Upper lobe of left lung (tissue), 6 donors: ENCODE data around the gene CPPED1. TPM values are rescaled to one million over a fixed set of nuclear protein-coding genes. Genes with fewer than 3 reads are reported as not detected.

Experiments
- ATAC-seq, 2 donors: fragments of 200-7000 bp; cut with Tn5 transposase; one replicate each; pipeline ENCODE4 v1.9.1; 2022; ENCODE audit warnings: mild to moderate bottlenecking in 2 of 2, moderate library complexity in 2 of 2; ENCODE audit not compliant: low FRiP score in 2 of 2
- DNase-seq, 2 donors: peaks; one replicate each; pipeline ENCODE4 v3.0.0-alpha.2; 2019 to 2020
- H3K27ac ChIP-seq, 4 donors: fragments of 200-600 bp; sonication (generic); one replicate each; pipeline ENCODE4 v1.5.1; 2016 to 2019
- H3K27me3 ChIP-seq, 4 donors: fragments of 200-600 bp; sonication (generic); one replicate each; pipeline ENCODE4 v1.5.1; 2017 to 2019
- H3K36me3 ChIP-seq, 4 donors: fragments of 200-600 bp; sonication (generic); one replicate each; pipeline ENCODE4 v1.5.1; 2016 to 2019
- H3K4me1 ChIP-seq, 4 donors: fragments of 200-600 bp; sonication (generic); one replicate each; pipeline ENCODE4 v1.5.1; 2018 to 2019
- H3K4me3 ChIP-seq, 4 donors: fragments of 200-600 bp; sonication (generic); one replicate each; pipeline ENCODE4 v1.5.1; 2017 to 2019; ENCODE audit warnings: mild to moderate bottlenecking in 2 of 4, moderate library complexity in 1 of 4
- H3K9me3 ChIP-seq, 4 donors: fragments of 200-600 bp; sonication (generic); one replicate each; pipeline ENCODE4 v1.5.1; 2018 to 2019
- CTCF ChIP-seq, 6 experiments: fragments of 450-650 bp in 4 of 6; fragments of 200-600 bp in 2 of 6; sonication (generic) in 2 of 6; IDR thresholded peaks; one replicate each; pipeline ENCODE4 v1.5.1; 2016 to 2019; ENCODE audit warnings: antibody characterized with exemption in 6 of 6
- EP300 ChIP-seq, 4 donors: sonication (generic); formaldehyde crosslinking; IDR thresholded peaks; one replicate each; pipeline ENCODE4 v1.5.1; 2017; ENCODE audit warnings: antibody characterized with exemption in 4 of 4, control low read depth in 2 of 4
- POLR2A ChIP-seq, 4 donors: fragments of 450-650 bp; IDR thresholded peaks; one replicate each; pipeline ENCODE4 v1.5.1; 2016 to 2017; ENCODE audit warnings: antibody characterized with exemption in 4 of 4, mild to moderate bottlenecking in 2 of 4
- POLR2AphosphoS5 ChIP-seq, 2 donors: sonication (generic); formaldehyde crosslinking; IDR thresholded peaks; one replicate each; pipeline ENCODE4 v1.5.1; 2017; ENCODE audit warnings: antibody characterized with exemption in 2 of 2
- WGBS, 2 donors: methylation state at CpG; one replicate each; pipeline ENCODE4 v1.1.5; 2017 to 2018; 5-methylcytosine and 5-hydroxymethylcytosine counted together
- total RNA-seq, 6 donors: library from RNA; depleted of rRNA in 4 of 6; stranded (reverse); fragments of >200 nt in 4 of 6; gene quantifications; one replicate each; pipeline versions ENCODE4 v1.1.0 to v1.2.1, GENCODE V29; 2016 to 2021
- donor health status: DM: no; HTN: no; CAD: no; lungs with moderate emphysema.
- donor health status: DM: no; HTN: yes; CAD: no; lungs with severe emphysema.

The CPPED1 gene
- total RNA-seq, 6 donors from 2014 or later = 12.5 to 32.5 (median 23.1) TPM

DNA sequence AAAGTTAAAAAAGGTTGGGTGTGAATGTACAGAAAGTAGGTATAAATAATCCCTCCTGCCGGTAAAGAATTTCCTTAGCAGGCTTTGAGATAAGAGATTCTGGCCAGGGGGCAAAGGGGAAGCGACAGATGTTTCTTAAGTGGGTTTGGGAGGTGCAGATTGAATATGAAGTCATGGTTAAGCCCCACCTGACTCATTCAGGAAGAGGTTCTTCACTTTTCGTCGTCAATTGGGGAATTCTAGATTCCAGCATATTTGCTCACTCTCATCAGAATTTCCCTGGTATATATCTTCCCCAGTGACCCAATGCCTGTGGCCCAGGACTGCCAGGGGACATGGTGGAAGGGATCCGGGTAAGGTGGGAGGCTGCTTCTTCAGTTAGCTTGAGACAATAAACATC is 127.8 kb downstream of the CPPED1 start:
- TF ChIP-seq POLR2A (IDR thresholded peaks at IDR 0.05) = no peak
- TF ChIP-seq POLR2AphosphoS5 (IDR thresholded peaks at IDR 0.05) = no peak
- TF ChIP-seq CTCF (IDR thresholded peaks at IDR 0.05) = no peak
- no peak for TF ChIP-seq EP300 (IDR thresholded peaks at IDR 0.05)
- Histone ChIP-seq H3K4me1 (no peaks in the 10 kb centered on the region), H3K9me3 (no peaks in the 10 kb centered on the region), H3K4me3 (no peak overlapping the region), H3K27me3 (no peaks in the 10 kb centered on the region), H3K36me3 (no peaks in the 10 kb centered on the region), H3K27ac (no peak overlapping the region)
- 41 to 43% methylated on average over 5 of the region's 5 CpGs for WGBS, 2 donors
- DNase-seq (no peak), ATAC-seq (no peak)

DNA sequence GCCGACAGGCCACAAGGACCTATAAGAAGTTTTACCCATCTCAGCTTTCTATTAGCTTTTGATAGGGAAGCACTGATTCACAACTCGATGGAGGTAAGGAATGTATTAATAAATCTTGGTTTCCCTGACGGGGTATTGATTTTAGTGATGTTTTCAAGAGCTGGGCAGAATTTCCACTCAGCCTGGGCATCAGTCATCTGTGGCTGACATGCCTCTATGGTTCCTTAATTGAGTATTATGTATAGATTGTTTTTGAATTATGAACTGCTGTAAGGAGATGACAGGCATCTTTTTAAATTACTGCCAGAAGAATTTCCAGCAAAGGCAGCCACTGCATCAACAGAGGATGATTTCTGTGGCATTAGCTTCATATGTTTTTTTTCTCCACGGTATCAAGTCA is 128.6 kb downstream of the CPPED1 start:
- H3K27me3 ChIP-seq = no peaks in the 10 kb centered on the region
- TF ChIP-seq POLR2A (IDR thresholded peaks at IDR 0.05) (no peak), EP300 (IDR thresholded peaks at IDR 0.05) (no peak), POLR2AphosphoS5 (IDR thresholded peaks at IDR 0.05) (no peak), CTCF (IDR thresholded peaks at IDR 0.05) (no peak)
- no peak overlapping the region for H3K27ac ChIP-seq
- H3K36me3 ChIP-seq = no peaks in the 10 kb centered on the region
- H3K9me3 ChIP-seq = no peaks in the 10 kb centered on the region
- no peak for ATAC-seq
- WGBS, 2 donors = 56 to 65% methylated on average over 4 of the region's 4 CpGs
- no peak for DNase-seq
- no peak overlapping the region for H3K4me3 ChIP-seq
- H3K4me1 ChIP-seq = no peaks in the 10 kb centered on the region

DNA sequence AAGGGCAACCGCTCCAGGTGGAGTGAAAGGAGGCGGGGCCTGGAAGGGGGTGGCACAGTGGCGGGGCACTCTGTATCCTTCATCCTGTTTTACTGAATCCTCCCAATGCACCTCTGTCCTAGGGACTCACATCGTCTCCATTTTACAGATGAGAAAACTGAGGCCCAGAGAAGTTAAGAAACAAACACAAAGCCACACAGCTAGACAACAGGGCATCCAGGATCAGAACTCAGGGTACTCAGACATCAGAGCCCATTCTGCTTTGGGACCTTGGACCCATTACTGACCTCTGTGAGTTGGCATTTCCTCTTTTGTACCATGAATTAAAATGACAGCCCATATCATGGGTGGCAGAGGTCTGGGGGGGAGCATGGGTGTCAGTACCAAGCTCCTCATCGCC is 129.2 kb downstream of the CPPED1 start:
- ATAC-seq = peak in 1 of 2 donors; percentile 46
- no peaks in the 10 kb centered on the region for H3K9me3 ChIP-seq
- no peak overlapping the region for H3K4me3 ChIP-seq
- no peaks in the 10 kb centered on the region for H3K27me3 ChIP-seq
- H3K36me3 ChIP-seq = no peaks in the 10 kb centered on the region
- H3K27ac ChIP-seq = no peak overlapping the region
- 96 to 97% methylated on average over 4 to 5 of the region's 5 CpGs for WGBS, 2 donors
- no peaks in the 10 kb centered on the region for H3K4me1 ChIP-seq
- no peak for TF ChIP-seq CTCF (IDR thresholded peaks at IDR 0.05)
- no peak for TF ChIP-seq EP300 (IDR thresholded peaks at IDR 0.05)
- no peak for TF ChIP-seq POLR2A (IDR thresholded peaks at IDR 0.05)
- DNase-seq = no peak

- H3K27me3 ChIP-seq = no peaks in the 10 kb centered on the region
- H3K36me3 ChIP-seq = no peaks in the 10 kb centered on the region
- no peak overlapping the region for H3K4me3 ChIP-seq
- no peak for ATAC-seq
- no peak overlapping the region for H3K27ac ChIP-seq
- H3K4me1 ChIP-seq = no peaks in the 10 kb centered on the region
- WGBS, 2 donors = 79 to 82% methylated on average over 5 to 6 of the region's 6 CpGs
- DNase-seq = no peak
- H3K9me3 ChIP-seq = peaks cover 0 to 2% (median under 1%) of the 10 kb centered on the region in 4 donors
- TF ChIP-seq CTCF (IDR thresholded peaks at IDR 0.05) (no peak), POLR2A (IDR thresholded peaks at IDR 0.05) (no peak), EP300 (IDR thresholded peaks at IDR 0.05) (no peak), POLR2AphosphoS5 (IDR thresholded peaks at IDR 0.05) (no peak)
Observed at GRCh38 chr16:12674071-12674470, 129.6 kb downstream of the CPPED1 start.

DNA sequence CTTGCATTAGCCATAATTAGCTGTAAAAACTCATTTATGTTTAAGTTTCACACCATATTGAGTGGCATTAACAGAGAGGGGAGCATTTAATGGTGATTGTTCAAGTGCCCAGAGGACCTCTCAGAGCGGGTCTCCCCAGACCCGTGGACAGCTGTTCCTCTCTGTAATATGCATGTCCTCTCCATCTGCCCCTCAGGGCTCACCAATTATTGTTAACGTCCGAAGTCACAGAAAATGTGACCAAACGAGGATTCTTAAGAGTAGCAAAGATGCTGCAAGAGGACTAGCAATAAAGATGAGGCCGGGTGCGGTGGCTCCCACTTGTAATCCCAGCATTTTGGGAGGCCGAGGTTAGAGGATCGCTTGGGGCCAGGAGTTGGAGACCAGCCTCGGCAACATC is 130.2 kb downstream of the CPPED1 start:
- Histone ChIP-seq H3K27me3 (no peaks in the 10 kb centered on the region), H3K4me3 (no peak overlapping the region), H3K27ac (no peak overlapping the region), H3K36me3 (no peaks in the 10 kb centered on the region), H3K9me3 (peaks cover 0 to 7% (median 5%) of the 10 kb centered on the region in 4 donors), H3K4me1 (no peaks in the 10 kb centered on the region)
- DNase-seq = no peak
- ATAC-seq = no peak
- WGBS, 2 donors = 86 to 92% methylated on average over 10 of the region's 10 CpGs
- TF ChIP-seq POLR2AphosphoS5 (IDR thresholded peaks at IDR 0.05) (no peak), EP300 (IDR thresholded peaks at IDR 0.05) (no peak), POLR2A (IDR thresholded peaks at IDR 0.05) (no peak), CTCF (IDR thresholded peaks at IDR 0.05) (no peak)
